GM19099 (cell line): ENCODE results near the gene SRPX.

Experiments used
- POLR2A ChIP-seq: IDR thresholded peaks from 3 replicates; pipeline ENCODE4 v1.6.1; 2011; ENCODE audit warnings: low read depth; ENCODE audit not compliant: insufficient read length; ENCODE audit errors: extremely low read depth

The SRPX gene

DNA sequence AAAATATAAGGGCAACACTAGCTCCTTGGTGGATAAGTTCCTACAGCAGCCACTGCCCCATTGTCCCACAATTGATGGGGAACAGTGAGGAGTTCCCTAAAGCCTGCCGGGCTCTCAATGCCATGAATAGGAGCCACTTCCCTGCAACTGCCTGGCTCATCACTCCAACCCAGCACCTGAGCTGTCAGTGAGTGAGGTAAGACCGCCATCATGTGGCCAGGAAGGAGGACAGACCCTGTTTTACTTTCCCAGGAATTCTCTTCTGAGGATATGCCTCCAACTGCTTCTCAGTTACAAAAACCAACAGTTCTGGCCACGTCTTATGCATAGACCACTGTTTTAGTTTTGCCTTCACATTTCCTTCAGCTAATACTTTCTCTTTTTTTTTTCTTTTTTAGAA is 45.5 kb downstream of the SRPX start:
- no peak for TF ChIP-seq POLR2A

DNA sequence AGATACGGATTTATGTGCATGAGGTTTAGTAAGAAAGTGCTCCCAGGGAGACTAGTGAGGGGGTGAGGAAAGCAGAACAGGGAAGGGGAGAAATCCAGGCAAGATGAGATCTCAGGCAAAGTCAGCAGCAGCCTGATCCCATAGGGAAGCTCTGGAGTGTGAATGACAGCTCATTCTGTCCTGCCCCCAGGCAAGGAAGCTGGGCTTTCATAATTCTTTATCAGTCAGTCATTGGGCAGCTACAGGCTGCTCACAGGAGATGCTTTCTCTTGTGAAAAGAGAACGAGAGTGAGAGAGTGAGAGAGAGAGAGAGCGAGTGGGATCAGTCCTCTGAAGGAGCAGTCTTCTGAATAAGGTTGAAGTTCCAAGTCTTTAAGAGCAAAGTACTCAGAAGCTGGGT is 48.1 kb downstream of the SRPX start:
- no peak for TF ChIP-seq POLR2A

DNA sequence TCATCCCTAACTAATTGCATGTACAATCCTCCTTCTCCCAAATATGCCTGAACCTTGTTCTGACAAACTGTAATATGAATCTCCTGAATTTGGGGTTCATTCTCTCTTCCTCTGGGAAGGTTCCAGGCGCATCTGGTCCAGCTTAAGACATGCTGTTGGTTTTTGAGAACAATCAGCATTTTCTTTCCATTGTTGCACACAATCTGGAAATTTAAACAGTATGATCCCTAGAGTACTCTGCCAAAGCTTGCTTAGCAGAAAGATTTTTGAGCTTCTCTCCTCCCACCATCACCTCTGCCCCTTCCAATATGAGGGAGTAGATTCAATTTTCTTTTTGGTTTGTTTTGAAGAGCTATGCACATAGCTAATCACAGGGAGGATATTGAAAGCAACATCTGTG is 50.1 kb downstream of the SRPX start:
- no peak for TF ChIP-seq POLR2A

DNA sequence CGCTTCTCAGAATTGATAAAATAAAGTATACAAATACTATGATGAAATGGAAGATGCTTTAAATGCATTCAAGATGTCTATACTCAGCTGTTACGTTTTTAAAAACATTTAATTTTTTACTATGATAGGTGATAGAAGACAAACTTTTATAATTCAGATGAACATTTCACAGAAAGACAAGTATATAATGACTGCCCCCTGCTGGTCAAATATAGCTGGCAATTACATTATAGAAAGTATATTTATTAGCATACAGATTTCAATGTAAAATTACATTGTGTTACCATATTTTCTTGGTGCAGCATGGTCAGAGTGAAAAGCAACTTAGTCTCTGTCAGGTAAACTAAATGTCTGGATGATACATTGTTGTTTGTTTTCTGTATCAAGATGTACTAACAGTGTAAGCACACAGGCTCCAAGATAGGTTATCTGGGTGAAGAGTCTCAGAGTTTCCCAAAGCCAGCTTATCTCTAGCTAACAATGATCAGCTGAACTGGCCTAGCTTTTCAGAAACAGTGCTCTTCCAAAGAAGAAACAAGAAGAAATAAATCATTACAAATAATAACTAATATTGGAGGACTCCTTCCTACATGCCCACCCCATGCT is 54.1 kb downstream of the SRPX start:
- no peak for TF ChIP-seq POLR2A

DNA sequence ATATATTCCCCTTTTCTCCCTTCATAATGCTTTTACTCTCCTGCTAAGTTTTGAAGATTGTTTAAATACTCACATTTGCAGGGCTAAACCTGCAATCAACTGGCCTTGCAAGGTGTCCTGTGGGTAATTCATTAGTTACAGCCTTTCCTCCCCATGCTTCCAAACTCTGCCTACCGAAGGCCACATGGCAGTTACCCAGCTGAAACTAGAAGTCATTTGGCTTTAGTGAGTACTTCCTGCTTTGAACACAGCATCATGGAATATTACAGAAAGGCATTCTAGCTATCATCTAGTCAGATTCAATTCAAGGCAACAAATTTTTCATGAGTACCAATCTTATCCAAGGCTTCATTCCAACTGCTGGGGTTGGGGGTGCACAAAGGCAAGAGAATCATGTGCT is 55.6 kb downstream of the SRPX start:
- no peak for TF ChIP-seq POLR2A

DNA sequence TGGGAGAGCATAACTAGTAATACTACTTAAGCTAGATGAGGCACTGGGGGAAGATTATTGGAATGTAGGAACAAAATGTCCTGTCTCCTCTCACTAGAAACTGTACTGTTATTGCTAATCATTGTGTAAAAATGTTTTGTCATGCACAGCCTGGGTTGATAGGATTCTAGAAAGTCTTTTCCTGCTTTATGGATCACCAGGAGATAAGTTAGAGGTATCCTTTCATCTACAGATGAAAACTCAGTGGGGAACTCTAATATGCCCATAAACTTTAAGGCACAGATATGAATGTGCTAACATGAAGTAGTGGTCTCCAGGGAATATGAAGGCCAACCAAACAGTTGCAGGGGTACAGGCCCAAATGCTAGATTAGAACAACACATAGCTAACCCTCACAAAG is 57.5 kb downstream of the SRPX start:
- TF ChIP-seq POLR2A, result no peak

DNA sequence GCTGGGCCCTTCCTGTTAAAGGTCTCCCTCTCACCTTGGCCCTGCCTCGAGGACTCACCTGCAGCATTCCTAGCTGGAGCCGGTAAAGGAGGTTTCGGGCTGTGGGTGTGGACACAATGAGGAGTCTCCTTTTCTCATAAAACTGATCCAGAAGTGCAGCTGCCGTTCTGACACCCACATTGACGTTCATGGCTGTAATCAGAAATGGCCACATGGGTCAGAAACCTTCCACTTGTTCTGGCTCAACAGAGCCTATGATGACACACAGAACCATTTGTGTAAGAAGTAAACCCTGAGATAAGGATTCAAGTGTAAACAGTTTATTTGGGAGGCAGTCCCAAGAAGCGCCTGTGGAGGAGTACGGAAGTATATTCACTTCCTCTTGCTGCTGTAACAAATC is 63.8 kb downstream of the SRPX start:
- TF ChIP-seq POLR2A, result no peak

DNA sequence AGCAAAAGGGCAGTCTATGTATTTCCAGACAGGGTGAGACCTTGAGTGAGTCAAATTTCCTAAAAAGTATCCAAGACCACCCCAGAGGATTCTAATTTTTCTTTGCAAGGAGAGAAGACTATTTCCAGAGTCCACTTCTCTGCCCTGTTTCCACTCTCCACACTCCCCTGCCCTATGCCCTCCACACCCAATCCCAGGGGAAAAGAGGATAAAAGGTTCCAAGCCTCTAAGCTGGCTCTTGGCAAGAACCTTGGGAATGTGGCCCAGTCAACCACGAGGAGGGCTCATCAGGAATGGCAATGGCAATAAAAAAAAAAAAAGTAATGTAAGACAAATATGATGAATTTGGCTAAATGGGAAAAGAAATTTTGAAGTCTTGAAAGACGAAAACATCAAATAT is 65.9 kb downstream of the SRPX start:
- TF ChIP-seq POLR2A, result no peak

DNA sequence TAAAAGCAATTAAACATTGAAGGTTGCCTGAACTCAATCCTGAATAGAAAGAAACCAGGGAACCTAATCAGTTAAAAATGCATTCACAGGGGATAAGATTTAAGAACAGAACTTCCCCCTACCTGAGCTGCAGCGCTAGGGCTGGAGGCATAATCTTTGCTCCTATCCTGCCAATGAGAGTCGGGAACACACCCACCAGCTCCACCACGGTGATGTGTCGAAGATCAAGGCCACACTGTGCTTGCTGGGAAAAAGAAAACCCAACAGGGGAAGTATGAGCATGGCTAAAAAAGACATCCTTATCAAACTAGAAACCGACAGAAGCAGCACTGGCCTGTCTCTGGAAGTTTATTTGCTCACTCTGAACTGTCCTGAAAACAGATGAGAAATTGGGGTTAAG is 66.3 kb downstream of the SRPX start:
- no peak for TF ChIP-seq POLR2A

DNA sequence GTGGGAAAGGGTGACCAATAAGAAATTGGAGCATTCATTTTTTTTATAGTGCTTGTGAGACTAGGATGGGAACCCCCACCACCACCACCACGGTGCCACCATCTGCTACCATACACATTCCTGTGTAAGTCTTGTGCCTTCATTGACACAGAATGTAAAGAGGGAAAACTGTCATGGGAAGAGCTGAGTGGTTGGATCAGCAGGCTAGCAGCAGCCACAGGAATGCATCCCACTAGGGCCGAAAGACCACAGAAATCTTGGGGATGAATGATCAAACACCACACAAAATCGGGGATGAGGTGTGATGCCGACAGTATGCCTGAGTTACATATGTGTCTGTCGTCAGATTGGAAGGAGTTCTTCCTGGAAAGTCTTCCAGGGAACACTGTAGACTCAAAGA is 69.2 kb downstream of the SRPX start:
- TF ChIP-seq POLR2A, result no peak

DNA sequence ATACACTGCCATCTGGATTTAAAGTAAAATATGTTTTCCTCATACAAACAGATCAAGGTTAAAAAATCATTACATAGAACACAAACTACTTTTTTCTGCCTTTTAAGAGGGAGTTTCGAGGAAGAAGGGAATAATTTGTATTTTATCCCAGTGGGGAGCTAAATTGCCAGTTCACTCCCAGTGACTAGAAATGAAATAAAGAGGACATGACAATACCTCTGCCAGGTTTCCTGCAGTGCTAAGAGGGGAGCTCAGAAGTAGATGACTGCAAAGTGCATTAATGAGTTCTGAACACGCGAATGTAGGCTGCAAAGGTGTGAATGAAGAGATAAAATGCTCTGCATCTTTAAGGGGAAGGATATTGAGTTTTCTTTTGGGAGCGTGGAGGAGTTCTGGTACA is 69.7 kb downstream of the SRPX start:
- no peak for TF ChIP-seq POLR2A

DNA sequence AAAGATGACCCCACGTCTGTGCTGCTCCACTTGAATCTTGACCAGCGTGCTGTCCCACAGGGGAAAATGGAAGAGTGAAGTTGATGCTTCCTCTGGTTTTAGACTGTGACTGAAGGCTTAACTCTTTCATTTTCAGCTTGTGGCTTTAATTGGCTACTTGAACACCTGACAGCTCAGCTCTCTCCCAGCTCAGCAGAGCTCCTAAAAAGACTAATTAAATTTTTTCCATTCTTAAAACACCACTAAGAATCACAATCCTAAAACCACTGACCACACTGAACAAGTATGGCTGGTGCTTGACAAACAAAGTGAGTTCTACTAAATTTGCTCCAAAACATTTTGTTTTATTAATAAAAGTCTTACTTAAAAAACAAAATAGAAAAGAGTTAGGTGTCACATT is 71.7 kb downstream of the SRPX start:
- no peak for TF ChIP-seq POLR2A

DNA sequence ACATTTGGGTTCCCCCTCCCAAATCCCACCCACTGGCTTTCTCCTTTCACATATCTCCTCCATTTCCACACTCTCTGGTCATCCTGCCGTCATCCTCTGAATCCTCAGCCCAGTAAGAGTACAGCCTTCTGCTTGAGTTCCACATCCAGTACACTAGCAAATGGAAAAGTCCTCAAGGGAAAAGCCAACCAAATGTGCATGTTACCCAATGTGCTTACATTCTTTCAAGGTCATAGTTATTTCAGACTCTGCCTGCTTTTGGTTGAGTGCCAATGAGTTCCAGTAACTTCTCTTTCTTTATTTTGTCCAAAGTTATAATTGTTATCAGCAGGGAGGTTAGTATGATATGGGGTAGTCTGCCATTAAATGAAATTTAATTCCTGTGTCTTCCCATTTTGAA is 78.1 kb downstream of the SRPX start:
- no peak for TF ChIP-seq POLR2A

DNA sequence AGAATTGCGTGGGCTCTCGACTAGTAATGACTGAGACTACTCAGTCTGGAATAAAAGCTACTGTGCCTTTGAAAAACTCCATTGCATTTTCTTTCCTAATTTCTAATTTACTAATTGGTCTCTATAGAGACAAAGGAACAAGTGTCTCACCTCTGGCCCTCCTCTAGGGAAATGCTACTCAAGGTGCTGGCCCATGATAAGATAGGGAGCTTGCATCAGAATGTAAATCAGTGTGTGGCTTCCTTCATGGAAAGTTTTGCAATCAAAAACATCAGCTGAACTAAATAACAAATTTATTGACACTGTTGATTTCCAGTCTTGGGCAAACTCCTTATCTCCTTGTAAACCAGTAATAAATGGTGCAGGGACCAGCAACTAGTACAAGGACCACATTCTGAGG is 81.8 kb downstream of the SRPX start:
- TF ChIP-seq POLR2A, result no peak

DNA sequence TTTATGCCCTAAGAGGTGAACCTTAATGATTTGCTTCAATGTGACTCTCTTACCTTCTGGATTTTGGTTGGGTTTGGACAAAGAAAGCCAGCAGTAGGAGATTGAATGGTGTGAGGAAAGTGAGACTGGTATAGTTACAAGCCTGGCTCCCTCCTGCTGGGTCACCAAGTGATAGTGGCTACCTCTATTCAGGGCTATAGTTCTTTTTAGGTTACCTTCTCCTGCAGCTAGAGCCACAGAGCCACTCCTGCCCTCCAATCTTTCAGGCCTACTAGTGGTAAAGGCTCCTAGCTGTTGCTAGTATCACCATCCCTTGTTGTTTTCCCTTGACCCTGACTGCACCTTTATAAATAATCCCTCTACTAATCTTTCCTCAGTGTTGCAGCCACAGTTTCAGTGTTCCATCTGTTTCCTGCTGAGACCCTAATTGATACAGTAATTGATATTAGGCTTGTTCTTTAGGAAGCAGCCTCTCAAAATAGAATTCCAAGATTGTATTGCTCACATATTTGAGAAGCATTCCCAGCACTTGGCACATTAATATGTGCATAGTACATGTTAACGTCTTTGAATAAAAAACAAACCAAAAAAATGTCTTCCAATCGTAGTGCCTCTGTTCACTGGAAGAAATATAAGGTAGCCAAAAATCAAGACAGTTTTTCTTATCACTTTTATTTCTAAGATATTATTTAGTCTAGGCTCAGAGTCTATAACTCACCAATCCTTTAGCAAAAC is 82.3 kb downstream of the SRPX start:
- no peak for TF ChIP-seq POLR2A

DNA sequence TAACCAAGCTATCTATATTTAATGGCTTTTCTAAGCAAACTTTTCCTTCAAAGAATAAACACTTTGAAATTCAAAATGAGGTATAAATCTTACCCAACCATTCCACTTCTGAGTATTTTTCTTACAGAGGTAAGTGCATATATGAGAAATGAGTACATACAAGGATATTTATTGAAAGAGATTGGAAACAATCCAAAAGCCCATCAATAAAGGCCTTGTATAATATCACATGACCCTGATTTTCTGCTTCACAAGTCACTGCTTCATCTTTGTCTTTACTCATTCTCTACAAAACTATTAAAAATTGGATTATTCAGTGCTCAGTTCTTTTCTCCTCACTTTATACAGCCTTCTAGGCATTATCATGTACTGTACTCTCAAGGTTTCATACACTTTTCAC is 91.3 kb downstream of the SRPX start:
- no peak for TF ChIP-seq POLR2A

DNA sequence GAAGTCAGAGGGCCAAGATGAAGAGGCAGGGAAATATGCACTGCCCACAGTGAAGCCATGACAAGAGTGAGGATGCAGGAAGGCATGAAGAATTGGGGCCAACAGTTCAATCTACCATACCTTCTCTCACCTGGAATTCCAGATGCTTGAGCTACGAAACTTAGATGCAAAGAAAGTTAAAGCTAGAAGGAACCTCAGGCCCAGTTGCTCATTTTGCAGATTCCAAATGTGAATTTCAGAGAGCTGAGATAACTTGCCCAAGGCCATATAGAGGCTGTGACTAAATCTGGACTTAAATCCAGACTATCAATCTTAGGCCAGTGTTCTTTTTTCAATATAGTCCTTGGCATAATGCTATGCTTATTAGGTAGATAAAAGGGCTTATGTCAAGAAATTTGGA is 92.7 kb downstream of the SRPX start:
- TF ChIP-seq POLR2A, result no peak

DNA sequence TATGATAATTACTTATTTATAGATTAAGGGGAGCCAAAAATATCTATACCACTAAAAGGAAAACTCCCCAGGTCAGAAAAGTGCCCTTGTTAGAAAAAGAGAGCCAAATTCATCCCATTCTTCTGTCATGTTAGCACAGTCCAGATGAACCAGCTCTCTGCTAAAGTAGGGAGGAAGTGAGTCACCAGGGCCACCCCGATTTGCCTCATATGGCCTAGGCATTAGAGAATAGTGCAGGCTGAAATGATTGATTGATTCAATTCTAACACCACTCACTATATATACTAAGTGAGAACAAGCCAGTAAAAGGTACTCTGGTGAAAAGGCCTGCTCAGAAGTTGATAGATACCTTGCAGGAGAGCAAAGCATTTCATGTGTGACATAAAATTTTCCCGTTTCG is 94.5 kb downstream of the SRPX start:
- no peak for TF ChIP-seq POLR2A

DNA sequence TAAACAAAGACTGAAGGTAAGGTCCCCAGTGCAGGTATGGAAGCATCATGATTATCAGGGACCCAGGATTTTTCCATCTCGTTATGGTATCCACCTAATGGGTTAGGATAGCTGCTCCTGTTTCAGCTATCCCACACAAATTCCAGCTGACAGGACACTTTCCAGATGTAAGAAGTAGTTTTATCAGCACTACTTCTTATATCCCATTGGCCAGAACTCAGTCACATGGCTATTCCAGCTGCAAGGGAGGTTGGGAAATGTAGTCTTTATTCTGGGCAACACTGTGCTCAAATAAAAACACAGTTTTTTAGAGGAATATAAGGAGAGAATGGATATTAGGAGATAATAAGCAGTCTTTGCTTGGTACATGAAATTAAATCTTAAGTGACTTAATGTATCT is 96.7 kb downstream of the SRPX start:
- no peak for TF ChIP-seq POLR2A
